A549 (cell line): ENCODE results near the gene FIGLA.

Experiments
- BHLHE40 ChIP-seq: IDR thresholded peaks from 2 replicates; pipeline ENCODE4 v1.6.1; 2012; ENCODE audit warnings: low read depth, low read length, inconsistent platforms
- CHD4 ChIP-seq: fragments of 200-600 bp; sonication (generic); IDR thresholded peaks from 2 replicates; pipeline ENCODE4 v1.6.1; 2016; ENCODE audit warnings: antibody characterized with exemption, mild to moderate bottlenecking, borderline replicate concordance
- CTCF ChIP-seq: fragments of >200 bp; sonication (Bioruptor Twin); formaldehyde crosslinking; IDR thresholded peaks from 3 replicates; pipeline ENCODE4 v1.5.1; 2016
- ESRRA ChIP-seq: fragments of 150-350 bp; IDR thresholded peaks from 2 replicates; pipeline ENCODE4 v1.6.1; 2014; ENCODE audit warnings: mild to moderate bottlenecking, low read length, borderline replicate concordance
- POLR2A ChIP-seq: IDR thresholded peaks from 2 replicates; pipeline ENCODE4 v1.6.1; 2012; ENCODE audit warnings: mild to moderate bottlenecking, low read length
- RAD21 ChIP-seq, 2 experiments: fragments of >200 bp in 1 of 2; sonication (Bioruptor Twin) in 1 of 2; formaldehyde crosslinking in 1 of 2; IDR thresholded peaks in 1 of 2; conservative IDR thresholded peaks in 1 of 2; 2 replicates in 1 of 2; 3 replicates in 1 of 2; pipeline ENCODE4 v1.6.1; 2012 to 2018; ENCODE audit warnings: inconsistent platforms in 1 of 2
- REST ChIP-seq: fragments of 200-600 bp; sonication (generic); IDR thresholded peaks from 2 replicates; pipeline ENCODE4 v1.6.1; 2016; ENCODE audit warnings: antibody characterized with exemption, mild to moderate bottlenecking, moderate library complexity
- ZFP36 ChIP-seq: fragments of 450-650 bp; IDR thresholded peaks from 2 replicates; pipeline ENCODE4 v1.6.1; 2014; ENCODE audit warnings: borderline replicate concordance; ENCODE audit not compliant: partially characterized antibody

- TF ChIP-seq RAD21 (conservative IDR thresholded peaks at IDR 0.05 in 1 of 2, IDR thresholded peaks at IDR 0.05 in 1 of 2) (no peak), CTCF (no peak), ZFP36 (no peak), CHD4 (no peak), BHLHE40 (no peak), REST (no peak), POLR2A (no peak), ESRRA (no peak)
Measured at GRCh38 chr2:70834881-70835280, 44.4 kb upstream of the FIGLA start.
